ENCODE results near the gene ICAM2.
"Not testable (repeated sequence)": the region's sequence is repeated elsewhere in the genome, so short reads cannot be mapped to it uniquely, and the experiment has no call there.

The ICAM2 gene

DNA sequence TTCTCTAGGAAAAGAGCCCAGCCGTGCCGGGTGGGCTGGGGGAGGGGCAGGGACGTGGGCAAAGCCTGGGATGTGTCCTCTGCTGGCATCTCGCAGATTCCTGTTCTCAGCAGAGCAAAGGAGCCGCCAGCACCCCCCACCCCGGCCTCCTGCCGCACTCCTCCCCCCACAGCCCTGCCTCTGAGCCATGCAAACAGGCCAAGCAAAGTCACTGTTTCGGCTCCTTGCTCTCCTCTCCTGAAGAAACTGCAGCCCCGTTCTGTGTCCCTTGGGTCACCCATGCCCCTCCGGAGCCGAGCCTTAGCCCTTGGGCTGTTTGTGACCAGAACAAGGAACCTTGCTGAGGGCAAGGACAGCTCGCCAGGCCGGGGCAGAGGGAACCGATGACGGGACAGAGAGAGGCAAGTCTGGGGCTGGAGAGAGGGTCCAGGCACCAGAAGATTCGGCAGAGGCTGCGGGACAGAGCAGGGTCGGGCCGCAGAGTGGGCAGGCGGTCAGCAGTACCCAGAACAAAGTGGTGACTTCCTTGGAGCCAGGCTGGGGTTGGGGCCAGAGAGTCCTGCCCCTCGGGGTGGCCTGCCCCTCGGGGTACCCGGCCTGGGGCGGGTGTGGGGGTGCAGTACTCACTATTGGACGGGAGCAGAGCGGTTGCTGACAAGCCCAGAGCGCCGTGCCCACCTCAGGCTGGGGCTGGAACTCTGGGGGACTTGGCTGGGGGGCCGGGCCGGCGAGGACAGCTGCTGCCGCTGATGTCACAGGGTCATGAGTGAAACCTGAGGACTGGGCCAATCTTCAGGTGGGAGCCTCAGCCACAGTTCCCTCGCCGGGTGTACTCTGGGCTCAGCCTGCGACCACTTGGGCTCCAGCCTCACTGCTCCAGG is 31.5 kb downstream of the ICAM2 start:
- Histone ChIP-seq H3K9ac (ENCODE audit: low read length in 5 of 5) (peak overlapping the region in 1 of 5 donors; percentile 26), H3K27me3 (ENCODE audit: control insufficient read depth in 5 of 5, insufficient read depth in 4 of 5, low read length in 5 of 5) (peaks cover 0 to 13% (median 10%) of the 10 kb centered on the region in 5 donors), H3K4me1 (ENCODE audit: control insufficient read depth in 5 of 5, insufficient read depth in 5 of 5, low read length in 5 of 5) (peaks cover 12 to 73% (median 44%) of the 10 kb centered on the region in 5 donors), H3K9me3 (ENCODE audit: control insufficient read depth in 5 of 5, low read length in 5 of 5) (no peaks in the 10 kb centered on the region), H3K36me3 (ENCODE audit: control insufficient read depth in 5 of 5, insufficient read depth in 5 of 5, low read length in 5 of 5) (no peaks in the 10 kb centered on the region), H3K27ac (ENCODE audit: low read depth, low read length) (no peak overlapping the region), H3K4me3 (ENCODE audit: low read depth in 1 of 5, low read length in 5 of 5) (no peak overlapping the region)

DNA sequence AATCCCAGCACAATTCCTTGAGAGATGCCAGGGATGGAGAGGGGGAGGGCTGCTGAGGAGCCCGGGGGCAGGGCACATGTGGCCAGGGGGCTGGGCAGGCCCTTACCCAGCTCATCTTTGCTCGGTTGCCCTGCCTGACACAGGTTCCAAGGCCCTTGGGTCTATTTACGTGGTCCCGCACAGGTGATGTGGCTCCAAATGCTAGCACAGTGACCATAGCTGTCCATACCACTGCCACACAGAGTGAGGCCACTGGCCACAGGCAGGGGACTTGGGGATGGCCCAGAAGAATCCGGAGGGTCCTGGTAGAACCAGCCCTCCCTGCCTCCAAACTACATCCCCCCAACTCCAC is 32.3 kb downstream of the ICAM2 start:
- Histone ChIP-seq H3K9ac (ENCODE audit: low read length in 5 of 5) (peak overlapping the region in 1 of 5 donors; percentile 14), H3K36me3 (ENCODE audit: control insufficient read depth in 5 of 5, insufficient read depth in 5 of 5, low read length in 5 of 5) (no peaks in the 10 kb centered on the region), H3K4me3 (ENCODE audit: low read depth in 1 of 5, low read length in 5 of 5) (no peak overlapping the region), H3K27me3 (ENCODE audit: control insufficient read depth in 5 of 5, insufficient read depth in 4 of 5, low read length in 5 of 5) (peaks cover 0 to 13% (median 10%) of the 10 kb centered on the region in 5 donors), H3K27ac (ENCODE audit: low read depth, low read length) (peak overlapping the region; percentile 54), H3K9me3 (ENCODE audit: control insufficient read depth in 5 of 5, low read length in 5 of 5) (no peaks in the 10 kb centered on the region), H3K4me1 (ENCODE audit: control insufficient read depth in 5 of 5, insufficient read depth in 5 of 5, low read length in 5 of 5) (peaks cover 12 to 79% (median 53%) of the 10 kb centered on the region in 5 donors)

DNA sequence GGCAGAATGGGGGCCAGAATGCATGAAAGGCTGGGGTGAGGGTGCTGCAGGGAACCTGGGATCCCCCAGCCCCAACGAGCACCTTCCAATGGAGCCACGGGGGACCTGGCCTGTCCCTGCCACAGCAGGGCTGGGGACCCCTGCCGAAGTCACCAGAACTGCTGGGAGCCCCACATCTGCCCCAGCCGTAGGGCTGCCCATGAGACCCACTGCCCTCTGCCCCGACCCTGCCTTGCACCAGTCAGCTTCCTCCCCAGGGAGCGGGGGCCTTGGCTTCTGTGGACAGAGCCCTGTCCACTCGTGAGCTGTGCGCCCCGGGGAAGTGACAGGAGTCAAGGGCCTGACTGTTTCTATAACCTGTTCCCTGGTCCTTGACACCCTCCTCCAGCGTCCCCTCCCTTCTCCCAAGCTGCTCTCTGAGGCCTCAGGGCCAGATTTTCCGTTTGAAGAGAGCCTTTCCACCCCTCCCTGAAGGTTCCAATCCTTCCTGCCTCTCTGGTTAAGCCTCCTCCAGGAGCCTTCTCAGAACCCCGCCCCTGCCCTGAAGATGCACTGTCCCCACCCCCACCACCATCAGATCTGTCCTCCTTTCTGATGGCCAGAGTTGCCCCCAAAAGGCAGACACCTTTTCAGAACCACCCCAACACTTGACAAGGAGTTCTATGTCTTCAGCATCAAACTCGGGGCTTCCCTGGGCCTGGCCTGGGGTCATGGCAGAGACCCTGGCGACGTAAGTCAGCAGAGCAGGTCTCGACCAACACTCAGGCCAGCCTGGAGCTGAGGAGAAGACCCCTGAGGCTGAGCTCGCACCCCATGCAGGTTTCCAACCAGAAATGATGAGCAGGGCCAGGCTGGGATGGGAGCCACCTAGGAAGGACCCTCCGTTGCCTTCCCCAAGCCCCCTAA is 33.0 kb downstream of the ICAM2 start:
- H3K27ac ChIP-seq (ENCODE audit: low read depth, low read length): peak overlapping the region; percentile 54
- H3K9ac ChIP-seq (ENCODE audit: low read length in 5 of 5): peak overlapping the region in 1 of 5 donors; percentile 23
- H3K36me3 ChIP-seq (ENCODE audit: control insufficient read depth in 5 of 5, insufficient read depth in 5 of 5, low read length in 5 of 5): no peaks in the 10 kb centered on the region
- H3K27me3 ChIP-seq (ENCODE audit: control insufficient read depth in 5 of 5, insufficient read depth in 4 of 5, low read length in 5 of 5): peaks cover 0 to 13% (median 10%) of the 10 kb centered on the region in 5 donors
- H3K4me1 ChIP-seq (ENCODE audit: control insufficient read depth in 5 of 5, insufficient read depth in 5 of 5, low read length in 5 of 5): peaks cover 12 to 86% (median 57%) of the 10 kb centered on the region in 5 donors
- H3K9me3 ChIP-seq (ENCODE audit: control insufficient read depth in 5 of 5, low read length in 5 of 5): no peaks in the 10 kb centered on the region
- H3K4me3 ChIP-seq (ENCODE audit: low read depth in 1 of 5, low read length in 5 of 5): no peak overlapping the region

GRCh38 chr17:63986821-63987220 is 33.6 kb downstream of the ICAM2 start:
- H3K4me3 ChIP-seq (ENCODE audit: low read depth in 1 of 5, low read length in 5 of 5): no peak overlapping the region
- peaks cover 0 to 13% (median 7%) of the 10 kb centered on the region in 5 donors for H3K27me3 ChIP-seq (ENCODE audit: control insufficient read depth in 5 of 5, insufficient read depth in 4 of 5, low read length in 5 of 5)
- peaks cover 12 to 84% (median 57%) of the 10 kb centered on the region in 5 donors for H3K4me1 ChIP-seq (ENCODE audit: control insufficient read depth in 5 of 5, insufficient read depth in 5 of 5, low read length in 5 of 5)
- H3K9me3 ChIP-seq (ENCODE audit: control insufficient read depth in 5 of 5, low read length in 5 of 5): peaks cover 0 to 2% (median 0%) of the 10 kb centered on the region in 5 donors
- H3K36me3 ChIP-seq (ENCODE audit: control insufficient read depth in 5 of 5, insufficient read depth in 5 of 5, low read length in 5 of 5): no peaks in the 10 kb centered on the region
- H3K9ac ChIP-seq (ENCODE audit: low read length in 5 of 5): peak overlapping the region in 1 of 5 donors; percentile 23
- H3K27ac ChIP-seq (ENCODE audit: low read depth, low read length): peak overlapping the region; percentile 54

DNA sequence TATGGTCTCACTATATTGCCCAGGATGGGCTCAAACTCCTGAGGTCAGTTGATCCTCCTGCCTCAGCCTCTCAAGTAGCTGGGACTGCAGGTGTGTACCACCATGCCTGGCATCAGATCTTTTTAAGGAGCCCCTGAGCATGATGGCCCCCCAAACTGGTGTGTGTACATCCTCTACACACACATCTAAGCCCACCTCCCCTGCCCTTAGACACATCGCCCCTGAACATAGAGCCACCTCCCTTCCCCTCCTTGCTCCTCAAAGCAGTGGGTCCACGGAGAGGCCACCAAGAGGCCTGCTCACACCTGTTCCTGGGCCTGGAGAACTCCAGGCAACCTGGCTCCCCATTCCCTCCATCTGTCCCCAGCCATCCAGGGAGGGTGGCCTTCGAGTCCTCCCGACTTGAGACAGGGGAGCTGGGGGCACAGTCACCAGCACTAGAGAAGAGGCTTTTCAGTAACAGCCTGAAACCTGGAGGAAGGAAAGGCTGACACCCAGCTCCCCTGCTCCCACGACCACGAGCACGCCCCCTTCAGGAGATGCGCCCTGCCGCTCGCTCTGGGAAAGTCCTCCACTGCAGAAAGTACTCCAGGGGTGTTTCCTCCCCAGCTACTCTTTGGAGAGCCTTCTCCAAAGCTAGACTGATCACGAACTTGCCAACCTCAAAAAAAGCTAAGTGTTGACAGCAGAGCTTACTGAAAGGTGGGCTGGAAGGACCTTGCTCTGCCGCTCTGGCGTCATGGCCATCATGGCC is 34.9 kb downstream of the ICAM2 start:
- Histone ChIP-seq H3K27ac (ENCODE audit: low read depth, low read length) (peak overlapping the region; percentile 84), H3K4me1 (ENCODE audit: control insufficient read depth in 5 of 5, insufficient read depth in 5 of 5, low read length in 5 of 5) (peaks cover 10 to 85% (median 58%) of the 10 kb centered on the region in 5 donors), H3K9me3 (ENCODE audit: control insufficient read depth in 5 of 5, low read length in 5 of 5) (peaks cover 0 to 5% (median 0%) of the 10 kb centered on the region in 5 donors)

GRCh38 chr17:63984651-63985386 is 35.6 kb downstream of the ICAM2 start:
- peaks cover 0 to 3% (median under 1%) of the 10 kb centered on the region in 5 donors for H3K27me3 ChIP-seq (ENCODE audit: control insufficient read depth in 5 of 5, insufficient read depth in 4 of 5, low read length in 5 of 5)
- peaks cover 0 to 5% (median 0%) of the 10 kb centered on the region in 5 donors for H3K9me3 ChIP-seq (ENCODE audit: control insufficient read depth in 5 of 5, low read length in 5 of 5)
- H3K36me3 ChIP-seq (ENCODE audit: control insufficient read depth in 5 of 5, insufficient read depth in 5 of 5, low read length in 5 of 5): no peaks in the 10 kb centered on the region
- H3K4me1 ChIP-seq (ENCODE audit: control insufficient read depth in 5 of 5, insufficient read depth in 5 of 5, low read length in 5 of 5): peaks cover 8 to 85% (median 59%) of the 10 kb centered on the region in 5 donors
- no peak overlapping the region for H3K4me3 ChIP-seq (ENCODE audit: low read depth in 1 of 5, low read length in 5 of 5)
- H3K27ac ChIP-seq (ENCODE audit: low read depth, low read length): peak overlapping the region; percentile 84
- peak overlapping the region in 1 of 5 donors; percentile 46 for H3K9ac ChIP-seq (ENCODE audit: low read length in 5 of 5)

More for the DNA sequence above, 34.9 kb downstream of the ICAM2 start:
- peak overlapping the region in 2 of 5 donors; percentile 38 to 63 for H3K9ac ChIP-seq (ENCODE audit: low read length in 5 of 5)
- H3K36me3 ChIP-seq (ENCODE audit: control insufficient read depth in 5 of 5, insufficient read depth in 5 of 5, low read length in 5 of 5): no peaks in the 10 kb centered on the region
- H3K27me3 ChIP-seq (ENCODE audit: control insufficient read depth in 5 of 5, insufficient read depth in 4 of 5, low read length in 5 of 5): peaks cover 0 to 10% (median 4%) of the 10 kb centered on the region in 5 donors
- H3K4me3 ChIP-seq (ENCODE audit: low read depth in 1 of 5, low read length in 5 of 5): no peak overlapping the region

- Histone ChIP-seq H3K36me3 (ENCODE audit: control insufficient read depth in 5 of 5, insufficient read depth in 5 of 5, low read length in 5 of 5) (no peaks in the 10 kb centered on the region), H3K4me1 (ENCODE audit: control insufficient read depth in 5 of 5, insufficient read depth in 5 of 5, low read length in 5 of 5) (peaks cover 8 to 85% (median 59%) of the 10 kb centered on the region in 5 donors), H3K9me3 (ENCODE audit: control insufficient read depth in 5 of 5, low read length in 5 of 5) (peaks cover 0 to 5% (median 0%) of the 10 kb centered on the region in 5 donors), H3K4me3 (ENCODE audit: low read depth in 1 of 5, low read length in 5 of 5) (no peak overlapping the region), H3K9ac (ENCODE audit: low read length in 5 of 5) (peak overlapping the region in 1 of 5 donors; percentile 46), H3K27me3 (ENCODE audit: control insufficient read depth in 5 of 5, insufficient read depth in 4 of 5, low read length in 5 of 5) (peaks cover 0 to 2% (median 0%) of the 10 kb centered on the region in 5 donors), H3K27ac (ENCODE audit: low read depth, low read length) (peak overlapping the region; percentile 84)
These were observed 36.2 kb downstream of the ICAM2 start for GRCh38 chr17:63984236-63984635.

DNA sequence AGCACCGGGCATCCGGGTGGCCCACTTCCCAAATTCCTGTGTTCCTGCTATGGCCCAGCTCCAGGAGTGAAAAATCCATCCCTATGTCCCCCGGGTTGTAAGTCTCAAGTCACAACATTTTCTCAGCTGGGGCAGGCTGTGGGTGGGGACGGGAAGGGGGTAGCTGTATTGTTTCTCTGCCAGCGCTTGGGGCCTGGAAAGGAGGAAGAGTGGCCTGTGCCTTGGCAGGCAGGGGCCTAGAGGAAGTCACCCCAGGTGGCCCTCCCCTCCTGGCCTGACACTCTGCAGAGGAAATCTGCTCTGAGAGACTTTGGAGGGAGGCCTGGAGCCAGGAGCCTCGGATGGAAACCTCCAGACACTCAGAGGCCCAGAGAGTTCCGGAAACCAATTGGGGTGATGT is 37.1 kb downstream of the ICAM2 start:
- Histone ChIP-seq H3K27me3 (ENCODE audit: control insufficient read depth in 5 of 5, insufficient read depth in 4 of 5, low read length in 5 of 5) (peaks cover 0 to 2% (median 0%) of the 10 kb centered on the region in 5 donors), H3K4me3 (ENCODE audit: low read depth in 1 of 5, low read length in 5 of 5) (peak overlapping the region in 1 of 5 donors; percentile 6), H3K9me3 (ENCODE audit: control insufficient read depth in 5 of 5, low read length in 5 of 5) (peaks cover 0 to 5% (median 0%) of the 10 kb centered on the region in 5 donors), H3K9ac (ENCODE audit: low read length in 5 of 5) (peak overlapping the region in 1 of 5 donors; percentile 43), H3K4me1 (ENCODE audit: control insufficient read depth in 5 of 5, insufficient read depth in 5 of 5, low read length in 5 of 5) (peaks cover 8 to 86% (median 56%) of the 10 kb centered on the region in 5 donors), H3K27ac (ENCODE audit: low read depth, low read length) (peak overlapping the region; percentile 84), H3K36me3 (ENCODE audit: control insufficient read depth in 5 of 5, insufficient read depth in 5 of 5, low read length in 5 of 5) (no peaks in the 10 kb centered on the region)

DNA sequence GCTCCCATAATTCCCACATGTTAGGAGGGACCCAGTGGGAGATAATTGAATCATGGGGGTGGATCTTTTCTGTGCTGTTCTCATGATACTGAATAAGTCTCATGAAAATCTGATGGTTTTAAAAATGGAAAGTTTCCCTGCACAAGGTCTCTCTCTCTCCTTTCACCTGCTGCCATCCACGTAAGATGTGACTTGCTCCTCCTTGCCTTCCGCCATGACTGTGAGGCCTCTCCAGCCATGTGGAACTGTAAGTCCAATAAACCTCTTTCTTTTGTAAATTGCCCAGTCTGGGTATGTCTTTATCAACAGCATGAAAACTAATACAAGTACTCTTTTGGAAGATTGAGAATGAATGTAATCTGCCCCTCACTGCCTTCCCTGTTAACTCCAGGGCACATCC is 37.8 kb downstream of the ICAM2 start:
- H3K9me3 ChIP-seq (ENCODE audit: control insufficient read depth in 5 of 5, low read length in 5 of 5); H3K27me3 ChIP-seq (ENCODE audit: control insufficient read depth in 5 of 5, insufficient read depth in 4 of 5, low read length in 5 of 5); H3K36me3 ChIP-seq (ENCODE audit: control insufficient read depth in 5 of 5, insufficient read depth in 5 of 5, low read length in 5 of 5): not testable (repeated sequence)
- Histone ChIP-seq H3K9ac (ENCODE audit: low read length in 5 of 5) (peak overlapping the region in 1 of 5 donors; percentile 43), H3K27ac (ENCODE audit: low read depth, low read length) (peak overlapping the region; percentile 84), H3K4me3 (ENCODE audit: low read depth in 1 of 5, low read length in 5 of 5) (peak overlapping the region in 1 of 5 donors; percentile 6), H3K4me1 (ENCODE audit: control insufficient read depth in 5 of 5, insufficient read depth in 5 of 5, low read length in 5 of 5) (peaks cover 8 to 84% (median 51%) of the 10 kb centered on the region in 5 donors)
